Activated T-cell treated with anti-CD3 and anti-CD28 coated beads, Interleukin-2, amount 50 U/mL, for 48 hours (primary cell): ENCODE measurements around the gene MBD3L2B.

Experiments
- DNase-seq, 2 experiments: peaks; one replicate each; pipeline ENCODE4 v3.0.0-alpha.2; 2020

Gene MBD3L2B

GRCh38 chr19:7010722-7011593 is 10.3 kb downstream of the MBD3L2B start:
- DNase-seq, result peak; percentile 38 to 51

DNA sequence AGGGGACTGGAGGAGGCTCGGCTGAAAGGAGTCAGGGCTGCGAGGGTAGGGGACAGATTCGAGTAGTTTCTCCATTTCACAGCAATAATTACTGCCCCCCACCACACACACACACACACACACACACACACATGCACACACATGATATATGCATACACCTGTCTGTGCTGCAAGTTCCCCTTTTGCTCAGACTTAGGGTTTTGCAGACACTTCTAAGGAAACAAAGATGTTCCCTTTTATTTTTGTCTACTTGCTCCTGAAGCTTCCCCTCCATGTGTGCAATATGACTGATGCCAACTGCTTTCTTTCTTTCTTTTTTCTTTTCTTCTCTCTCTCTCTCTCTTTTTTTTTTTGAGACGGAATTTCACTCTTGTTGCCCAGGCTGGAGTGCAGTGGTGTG is 13.4 kb downstream of the MBD3L2B start:
- DNase-seq, result no peak

DNA sequence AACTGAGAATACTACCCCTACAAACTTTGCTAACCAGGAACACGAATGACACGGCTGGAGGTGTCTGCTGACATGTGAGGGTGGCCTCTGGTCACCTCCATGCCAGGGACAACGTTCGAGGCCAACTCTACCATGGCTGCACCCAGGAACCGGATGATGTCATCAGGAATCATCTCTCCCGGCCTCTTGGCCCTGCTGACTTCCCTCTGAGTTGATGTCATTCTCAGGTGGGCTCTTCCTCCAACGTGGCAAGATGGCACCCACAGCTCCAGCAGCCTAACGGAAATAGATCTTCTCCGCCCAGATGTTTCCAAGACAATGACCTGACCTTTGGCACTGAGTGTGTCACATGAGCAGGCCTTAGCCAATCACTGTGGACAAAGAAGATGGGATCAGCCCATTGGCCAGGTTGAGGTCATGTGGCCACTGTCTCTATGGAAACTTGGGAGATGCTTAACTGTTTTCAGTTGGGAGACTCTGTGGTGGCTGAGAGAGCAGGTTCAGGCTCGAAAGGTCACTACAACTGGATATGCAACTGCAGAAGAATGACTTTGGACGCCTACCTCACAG is 15.0 kb downstream of the MBD3L2B start:
- DNase-seq, result no peak

DNA sequence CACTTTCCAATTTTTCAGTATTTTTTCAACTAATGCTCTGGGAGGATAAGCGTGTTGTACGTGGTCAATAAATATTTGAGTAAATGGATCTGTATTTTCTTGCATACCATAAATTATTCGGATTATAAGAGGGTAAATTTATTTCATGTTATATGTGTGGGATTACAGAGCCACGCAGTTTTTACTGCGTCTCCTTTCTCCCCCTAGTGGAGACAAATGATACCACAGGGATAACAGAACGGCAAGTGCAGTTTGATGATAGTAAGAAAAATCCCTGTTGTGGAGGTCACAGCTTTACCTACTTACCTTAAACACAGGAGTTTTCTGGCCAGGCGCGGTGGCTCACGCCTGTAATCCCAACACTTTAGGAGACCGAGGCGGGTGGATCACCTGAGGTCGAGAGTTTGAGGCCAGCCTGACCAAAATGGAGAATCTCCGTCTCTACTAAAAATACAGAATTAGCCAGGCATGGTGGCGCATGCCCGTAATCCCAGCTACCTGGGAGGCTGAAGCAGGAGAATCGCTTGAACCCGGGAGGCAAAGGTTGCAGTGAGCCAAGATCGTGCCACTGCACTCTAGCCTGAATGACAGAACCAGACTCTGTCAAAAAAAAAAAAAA is 16.8 kb downstream of the MBD3L2B start:
- no peak for DNase-seq

- DNase-seq, result no peak
Observed at GRCh38 chr19:7000816-7001215, 20.4 kb downstream of the MBD3L2B start.

- no peak for DNase-seq
Observed at GRCh38 chr19:7000333-7000732, 20.9 kb downstream of the MBD3L2B start.

- no peak for DNase-seq
Observed at GRCh38 chr19:6999933-7000332, 21.3 kb downstream of the MBD3L2B start.

DNA sequence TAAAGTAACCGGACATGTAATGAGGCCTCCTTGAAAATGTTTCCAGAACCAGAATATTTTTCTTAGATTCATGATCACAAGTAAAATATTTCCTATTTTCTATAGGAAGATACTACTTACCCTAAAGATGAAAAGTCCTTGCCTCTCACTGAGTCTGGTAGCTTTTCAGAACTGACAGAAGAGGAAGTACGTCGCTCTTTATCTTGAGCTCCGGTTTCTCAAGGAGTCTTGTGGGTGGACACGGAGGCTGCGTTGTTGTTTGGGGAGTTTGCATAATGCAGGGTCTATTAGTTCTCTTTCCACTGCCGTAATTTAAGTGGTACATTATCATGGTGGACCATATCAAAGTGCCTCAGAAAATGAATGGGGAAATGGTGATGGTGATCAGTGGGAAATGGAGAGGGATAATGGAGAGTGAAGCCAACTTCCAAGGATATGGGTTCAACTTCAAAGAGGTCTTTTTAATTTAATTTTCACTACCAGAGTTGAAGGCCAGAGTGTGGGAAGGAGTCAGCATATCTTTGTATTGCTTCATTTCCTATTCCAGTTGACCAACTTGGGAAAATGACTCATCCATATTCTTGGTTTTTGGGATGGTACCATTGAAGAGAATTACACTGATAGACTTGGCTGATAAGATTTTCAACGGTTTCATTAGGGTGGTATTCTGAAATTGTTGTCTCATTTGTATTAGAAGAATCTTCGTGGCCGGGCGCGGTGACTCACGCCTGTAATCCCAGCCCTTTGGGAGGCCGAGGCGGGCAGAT is 23.4 kb downstream of the MBD3L2B start:
- DNase-seq, result no peak

DNA sequence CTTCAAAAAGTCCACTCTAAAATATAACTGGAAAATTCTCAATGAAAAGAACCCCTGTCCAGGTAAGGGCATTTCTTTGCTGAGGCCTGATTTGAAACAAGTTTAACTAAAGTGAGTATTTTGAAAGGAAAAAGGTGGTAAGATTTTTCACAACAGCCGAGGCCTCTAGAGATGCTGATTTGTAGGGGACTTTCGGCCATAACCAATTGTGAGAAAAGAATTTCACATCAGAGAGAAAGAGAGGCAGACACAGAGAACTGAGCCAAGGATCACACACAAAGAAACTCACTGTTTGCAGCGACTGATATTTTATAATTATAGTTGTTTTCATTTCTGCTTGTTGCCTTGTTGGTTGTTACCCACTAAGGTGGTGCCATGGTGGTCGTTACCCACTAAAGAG is 24.4 kb downstream of the MBD3L2B start:
- no peak for DNase-seq

GRCh38 chr19:6995054-6995453 is 26.2 kb downstream of the MBD3L2B start:
- DNase-seq, result no peak

GRCh38 chr19:6988257-6988656 is 33.0 kb downstream of the MBD3L2B start:
- DNase-seq, result no peak

DNA sequence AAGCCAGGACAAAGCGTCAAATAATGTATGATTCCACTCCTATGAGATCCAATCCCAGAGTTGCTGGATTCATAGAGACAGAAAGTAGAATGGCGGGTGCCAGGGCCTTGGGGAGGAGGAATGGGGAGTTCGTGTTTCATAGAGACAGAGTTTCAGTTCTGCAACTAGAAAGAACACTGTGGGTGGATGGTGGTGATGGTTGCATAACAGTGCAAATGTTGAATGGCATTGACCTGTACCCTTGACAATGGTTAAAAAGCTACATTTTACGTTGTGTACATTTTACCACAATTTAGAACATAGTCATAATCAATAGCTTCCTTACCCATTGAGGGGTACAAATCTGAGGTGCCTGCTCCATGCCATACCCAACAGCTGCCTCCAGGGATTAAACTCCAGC is 33.4 kb downstream of the MBD3L2B start:
- no peak for DNase-seq

GRCh38 chr19:6983448-6983847 is 37.8 kb downstream of the MBD3L2B start:
- no peak for DNase-seq

GRCh38 chr19:6979399-6979798 is 41.8 kb downstream of the MBD3L2B start:
- DNase-seq, result peak in 1 of 2 experiments; percentile 20

- DNase-seq, result no peak
Observed at GRCh38 chr19:6976197-6976596, 45.0 kb downstream of the MBD3L2B start.

DNA sequence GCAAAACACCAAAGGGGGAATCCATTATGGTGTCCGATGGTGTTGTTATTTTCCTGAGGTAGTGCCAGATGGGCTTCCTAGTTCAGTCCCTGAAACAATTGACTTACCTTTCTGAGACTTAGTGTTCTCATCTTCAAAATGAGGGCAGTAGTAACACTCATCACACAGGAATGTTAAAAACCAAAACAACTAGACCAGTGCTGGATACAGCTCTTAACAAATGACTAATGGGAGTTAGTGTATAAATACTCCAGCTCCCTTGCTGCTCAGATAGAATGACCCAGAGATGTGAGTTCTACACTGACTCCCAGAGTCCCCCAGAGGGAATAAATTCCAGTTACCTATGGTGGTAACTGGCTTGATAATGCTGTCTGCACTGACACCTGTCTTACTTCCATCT is 49.9 kb downstream of the MBD3L2B start:
- DNase-seq, result no peak

GRCh38 chr19:6970443-6970842 is 50.8 kb downstream of the MBD3L2B start:
- DNase-seq, result no peak

DNA sequence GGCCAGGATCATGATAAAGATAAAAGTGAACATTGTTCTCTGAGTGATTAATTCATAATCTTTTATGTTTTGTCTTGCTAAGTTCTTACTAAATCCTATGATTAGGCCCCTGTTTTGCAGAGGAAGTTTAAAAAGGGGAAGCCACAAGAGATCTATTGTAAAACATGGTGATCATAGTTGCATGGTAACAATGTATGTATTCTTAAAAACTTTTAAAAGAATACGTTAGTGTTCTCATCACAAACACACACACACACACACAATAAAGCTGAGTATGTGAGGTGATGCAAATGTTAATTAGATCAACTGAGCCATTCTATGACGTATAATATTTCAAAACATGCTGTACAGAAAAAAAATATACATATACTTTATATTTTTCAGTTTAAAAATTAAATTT is 51.2 kb downstream of the MBD3L2B start:
- no peak for DNase-seq

DNA sequence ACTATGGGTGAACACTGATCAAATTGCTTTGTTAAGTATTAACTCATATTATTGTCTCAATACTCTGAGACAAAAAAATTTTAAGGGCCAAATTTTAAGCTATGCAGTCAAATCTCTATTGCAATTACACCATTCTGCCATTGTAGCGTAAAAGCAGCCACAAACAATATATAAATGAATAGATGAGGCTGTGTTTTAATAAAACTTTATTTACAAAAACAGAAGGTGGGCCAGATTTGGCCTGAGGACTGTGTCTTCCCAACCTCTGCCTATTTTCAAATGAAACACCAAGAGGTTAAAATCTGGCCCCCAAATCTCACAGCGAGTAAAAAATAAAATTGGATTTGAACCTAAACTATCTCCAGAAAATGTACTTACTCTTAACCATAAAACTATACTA is 51.7 kb downstream of the MBD3L2B start:
- no peak for DNase-seq
